Breast epithelium (tissue), 4 donors: ENCODE data around the gene EPHA3. TPM values are rescaled to one million over a fixed set of nuclear protein-coding genes. Genes with fewer than 3 reads are reported as not detected.
A peak's percentile ranks its signal among the peaks of the same experiment; 100 is the strongest.

Experiments
- DNase-seq, 2 donors: peaks; one replicate each; pipeline ENCODE4 v3.0.0-alpha.2; 2019; ENCODE audit warnings: low spot score in 2 of 2
- H3K27ac ChIP-seq, 2 donors: fragments of 200-600 bp; sonication (generic) in 1 of 2; one replicate each; pipeline ENCODE4 v1.5.1; 2016 to 2019; ENCODE audit warnings: mild to moderate bottlenecking in 1 of 2
- H3K27me3 ChIP-seq, 2 donors: fragments of 200-600 bp; sonication (generic) in 1 of 2; one replicate each; pipeline versions ENCODE4 v1.5.1 to v1.6.0; 2017 to 2019; ENCODE audit warnings: control low read depth in 1 of 2, mild to moderate bottlenecking in 1 of 2
- H3K36me3 ChIP-seq: fragments of 200-600 bp; one replicate; pipeline ENCODE4 v1.5.1; 2019
- H3K4me1 ChIP-seq, 2 donors: fragments of 200-600 bp; sonication (generic); one replicate each; pipeline ENCODE4 v1.5.1; 2016 to 2019; ENCODE audit warnings: control low read depth in 1 of 2
- H3K4me3 ChIP-seq, 3 donors: fragments of 200-600 bp; sonication (generic); 1 replicate in 2 of 3; 2 replicates in 1 of 3; pipeline ENCODE4 v1.5.1; 2016 to 2019; ENCODE audit warnings: mild to moderate bottlenecking in 3 of 3, moderate library complexity in 2 of 3
- H3K9me3 ChIP-seq, 2 donors: fragments of 200-600 bp; sonication (generic) in 1 of 2; one replicate each; pipeline ENCODE4 v1.5.1; 2016 to 2019; ENCODE audit warnings: control low read depth in 1 of 2
- POLR2A ChIP-seq: fragments of 450-650 bp; IDR thresholded peaks from one replicate; pipeline ENCODE4 v1.6.1; 2016; ENCODE audit warnings: antibody characterized with exemption, mild to moderate bottlenecking, moderate library complexity
- POLR2AphosphoS5 ChIP-seq, 3 donors: sonication (generic); formaldehyde crosslinking; IDR thresholded peaks; one replicate each; pipeline ENCODE4 v1.6.1; 2017; ENCODE audit warnings: antibody characterized with exemption in 3 of 3
- intact Hi-C: fragments of 100-400 bp; cut with DNase I; formaldehyde crosslinking; loops from one replicate; pipeline ENCODE4 v1.15.1; 2023; ENCODE audit warnings: low total_unique reads
- total RNA-seq, 3 donors: library from RNA; depleted of rRNA; stranded (reverse); fragments of >200 nt; gene quantifications; one replicate each; pipeline ENCODE4 v1.1.0, GENCODE V29; 2016
- TF ChIP-seq, protein P1 (sequence below), 3 donors: fragments of 450-650 bp; IDR thresholded peaks; one replicate each; pipeline ENCODE4 v1.5.1; 2016 to 2017; ENCODE audit warnings: antibody characterized with exemption in 3 of 3, mild to moderate bottlenecking in 3 of 3, moderate library complexity in 3 of 3

EPHA3 gene
- total RNA-seq, 3 donors from 2014 or later, result 1.0 to 3.9 (median 3.7) TPM

DNA sequence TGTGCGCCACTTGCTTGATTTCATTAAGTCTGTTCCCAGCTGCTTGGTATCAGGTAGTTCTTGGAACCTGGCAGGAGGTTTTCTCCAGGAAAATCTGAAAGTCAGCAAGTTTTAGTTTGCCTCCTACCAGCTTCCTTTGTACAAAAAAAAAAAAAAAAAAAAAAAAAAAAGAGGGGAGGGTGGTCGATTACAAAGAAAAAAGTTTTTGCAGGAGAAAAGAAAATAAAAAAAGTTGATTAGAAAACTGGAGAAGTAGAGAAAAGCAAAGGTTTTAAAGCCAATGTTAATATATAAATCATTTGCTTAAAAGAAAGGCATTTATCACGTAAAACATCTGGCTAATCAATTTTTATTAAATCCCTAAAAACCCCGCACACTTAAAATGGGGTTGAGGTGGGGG lies 5.9 kb downstream of the EPHA3 start:
- H3K9me3 ChIP-seq, result no peaks in the 10 kb centered on the region
- no peaks in the 10 kb centered on the region for H3K4me1 ChIP-seq
- peaks cover 0 to 32% of the 10 kb centered on the region in 2 donors for H3K27me3 ChIP-seq
- no peak for TF ChIP-seq POLR2AphosphoS5 (IDR thresholded peaks at IDR 0.05)
- TF ChIP-seq, protein P1, sequence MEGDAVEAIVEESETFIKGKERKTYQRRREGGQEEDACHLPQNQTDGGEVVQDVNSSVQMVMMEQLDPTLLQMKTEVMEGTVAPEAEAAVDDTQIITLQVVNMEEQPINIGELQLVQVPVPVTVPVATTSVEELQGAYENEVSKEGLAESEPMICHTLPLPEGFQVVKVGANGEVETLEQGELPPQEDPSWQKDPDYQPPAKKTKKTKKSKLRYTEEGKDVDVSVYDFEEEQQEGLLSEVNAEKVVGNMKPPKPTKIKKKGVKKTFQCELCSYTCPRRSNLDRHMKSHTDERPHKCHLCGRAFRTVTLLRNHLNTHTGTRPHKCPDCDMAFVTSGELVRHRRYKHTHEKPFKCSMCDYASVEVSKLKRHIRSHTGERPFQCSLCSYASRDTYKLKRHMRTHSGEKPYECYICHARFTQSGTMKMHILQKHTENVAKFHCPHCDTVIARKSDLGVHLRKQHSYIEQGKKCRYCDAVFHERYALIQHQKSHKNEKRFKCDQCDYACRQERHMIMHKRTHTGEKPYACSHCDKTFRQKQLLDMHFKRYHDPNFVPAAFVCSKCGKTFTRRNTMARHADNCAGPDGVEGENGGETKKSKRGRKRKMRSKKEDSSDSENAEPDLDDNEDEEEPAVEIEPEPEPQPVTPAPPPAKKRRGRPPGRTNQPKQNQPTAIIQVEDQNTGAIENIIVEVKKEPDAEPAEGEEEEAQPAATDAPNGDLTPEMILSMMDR (IDR thresholded peaks at IDR 0.05), result no peak
- TF ChIP-seq POLR2A, result no peak
- H3K27ac ChIP-seq, result no peak overlapping the region
- DNase-seq, result no peak
- H3K4me3 ChIP-seq, result no peak overlapping the region
- intact Hi-C loops, result no loop called here
- no peaks in the 10 kb centered on the region for H3K36me3 ChIP-seq

DNA sequence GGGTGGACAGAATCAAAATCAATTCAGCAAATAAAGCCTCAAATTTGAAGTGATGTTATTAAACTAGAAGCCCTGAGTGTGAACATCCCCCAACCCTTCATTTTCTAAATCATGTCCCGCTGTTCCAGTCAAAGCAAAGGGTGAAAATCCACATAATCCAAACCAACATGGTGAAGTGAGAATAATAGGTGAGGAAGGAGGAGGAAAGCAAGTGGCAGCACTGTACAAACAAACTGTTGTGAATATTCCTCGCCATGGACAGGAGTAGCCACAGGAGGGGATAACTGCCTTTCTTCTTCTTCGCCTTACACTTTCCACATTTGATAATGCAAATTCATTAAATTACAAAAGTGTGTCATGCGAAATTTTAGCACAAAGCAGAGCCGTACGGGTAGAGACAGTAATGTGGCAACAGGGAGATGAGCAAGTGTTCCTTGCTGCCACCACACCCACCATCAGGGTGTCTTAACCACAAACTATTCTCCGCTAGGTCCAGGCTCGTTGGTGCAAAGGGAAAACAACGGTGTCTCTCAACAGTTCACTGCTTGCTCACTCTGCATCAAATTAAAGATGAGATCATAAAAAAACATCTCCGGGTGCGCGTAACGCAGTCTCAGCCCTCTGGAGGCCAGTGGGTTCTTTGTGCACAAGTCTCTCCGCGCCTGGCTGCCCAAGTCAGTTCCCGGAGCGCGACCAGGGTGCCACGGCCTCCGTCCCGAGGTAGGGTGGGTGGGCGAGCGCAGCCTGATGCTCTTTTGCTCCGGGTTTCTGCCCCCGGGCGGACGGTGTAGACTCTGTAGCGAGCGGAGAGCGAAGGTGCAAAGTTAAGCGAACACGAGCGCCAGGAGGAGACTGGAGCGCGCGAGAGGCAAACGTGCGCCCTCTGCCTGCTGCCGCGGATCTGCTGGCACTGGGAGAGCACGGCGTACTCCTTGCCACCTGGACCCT lies 6.7 kb downstream of the EPHA3 start:
- TF ChIP-seq POLR2A (no peak), POLR2AphosphoS5 (IDR thresholded peaks at IDR 0.05) (no peak)
- TF ChIP-seq, protein P1 (IDR thresholded peaks at IDR 0.05), result peak in 1 of 3 donors; percentile 18
- Histone ChIP-seq H3K27me3 (peaks cover 0 to 27% of the 10 kb centered on the region in 2 donors), H3K36me3 (no peaks in the 10 kb centered on the region), H3K27ac (peak overlapping the region in 1 of 2 donors; percentile 28), H3K4me1 (no peaks in the 10 kb centered on the region), H3K4me3 (peak overlapping the region; percentile 37 to 66 (median 49)), H3K9me3 (no peaks in the 10 kb centered on the region)
- DNase-seq, result peak in 1 of 2 donors; percentile 55
- intact Hi-C loops, result no loop called here

DNA sequence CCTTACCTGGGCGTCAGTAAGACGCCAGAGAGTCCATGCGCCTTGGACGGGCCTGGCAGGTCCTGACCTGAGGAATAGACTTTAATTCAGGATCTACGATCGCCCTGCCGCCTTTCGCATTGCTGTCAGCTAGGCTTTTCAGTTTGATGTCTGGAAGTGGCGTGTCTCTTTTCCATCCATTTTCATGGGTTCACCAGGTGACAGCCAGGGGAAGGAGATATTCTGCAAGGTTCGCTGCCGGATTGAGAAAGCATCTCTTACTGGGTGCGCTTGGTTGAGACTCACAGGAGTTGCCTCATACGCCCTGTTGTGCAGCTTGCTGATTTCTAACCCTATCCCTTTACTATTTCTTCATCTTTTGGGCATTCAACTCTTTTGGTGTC lies 7.4 kb downstream of the EPHA3 start:
- no peak overlapping the region for H3K27ac ChIP-seq
- peaks cover 0 to 20% of the 10 kb centered on the region in 2 donors for H3K27me3 ChIP-seq
- no peaks in the 10 kb centered on the region for H3K9me3 ChIP-seq
- intact Hi-C loops, result no loop called here
- DNase-seq, result no peak
- TF ChIP-seq POLR2A (no peak), POLR2AphosphoS5 (IDR thresholded peaks at IDR 0.05) (no peak)
- TF ChIP-seq, protein P1 (IDR thresholded peaks at IDR 0.05), result no peak
- no peaks in the 10 kb centered on the region for H3K36me3 ChIP-seq
- H3K4me3 ChIP-seq, result peak overlapping the region; percentile 37 to 66 (median 49)
- H3K4me1 ChIP-seq, result no peaks in the 10 kb centered on the region

DNA sequence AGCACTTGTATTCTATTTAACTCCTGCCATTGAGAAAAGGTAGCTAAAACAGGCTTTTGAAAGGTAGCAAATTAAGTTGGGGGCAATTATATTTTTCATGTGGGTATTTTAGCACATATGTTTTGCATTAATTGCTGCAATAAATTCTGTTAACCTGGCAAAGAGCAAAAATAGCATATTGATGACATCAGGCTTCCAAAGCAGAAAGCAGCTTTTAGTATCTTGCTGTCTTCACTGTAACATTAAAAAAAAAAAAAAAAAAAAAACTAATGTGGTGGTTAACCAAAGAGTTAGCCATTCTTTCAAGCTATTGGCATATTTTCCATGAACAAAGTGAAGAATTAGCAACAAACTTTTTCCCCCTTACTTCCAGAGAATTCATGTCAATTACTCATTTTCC lies 9.1 kb downstream of the EPHA3 start:
- no peak overlapping the region for H3K4me3 ChIP-seq
- intact Hi-C loops, result no loop called here
- no peak overlapping the region for H3K27ac ChIP-seq
- H3K36me3 ChIP-seq, result no peaks in the 10 kb centered on the region
- H3K27me3 ChIP-seq, result peaks cover 0 to 14% of the 10 kb centered on the region in 2 donors
- H3K9me3 ChIP-seq, result no peaks in the 10 kb centered on the region
- no peaks in the 10 kb centered on the region for H3K4me1 ChIP-seq
- DNase-seq, result no peak
- TF ChIP-seq POLR2A, result no peak
- TF ChIP-seq, protein P1 (IDR thresholded peaks at IDR 0.05), result no peak
- TF ChIP-seq POLR2AphosphoS5 (IDR thresholded peaks at IDR 0.05), result no peak

DNA sequence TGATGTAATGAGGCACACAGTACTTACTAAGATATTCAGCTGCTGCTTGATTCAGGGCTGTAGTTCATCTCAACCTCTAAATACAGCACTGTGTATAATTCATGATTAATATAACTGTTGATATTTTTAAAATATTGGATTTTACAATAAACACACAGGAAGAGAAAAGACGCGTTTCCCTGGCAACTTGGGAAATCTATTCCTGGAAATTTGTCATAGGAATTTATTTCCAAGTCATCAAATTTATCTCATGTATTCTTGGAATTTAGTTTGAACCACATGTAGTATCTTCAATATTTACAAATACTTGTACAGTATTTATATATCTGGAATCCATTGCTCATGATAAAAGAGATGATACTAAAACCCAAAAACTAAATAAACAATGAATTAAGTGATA lies 30.6 kb downstream of the EPHA3 start:
- Histone ChIP-seq H3K4me1 (no peaks in the 10 kb centered on the region), H3K27ac (no peak overlapping the region), H3K4me3 (no peak overlapping the region), H3K36me3 (no peaks in the 10 kb centered on the region), H3K27me3 (no peaks in the 10 kb centered on the region), H3K9me3 (no peaks in the 10 kb centered on the region)
- no peak for DNase-seq
- intact Hi-C loops, result no loop called here
- TF ChIP-seq, protein P1 (IDR thresholded peaks at IDR 0.05), result no peak
- TF ChIP-seq POLR2AphosphoS5 (IDR thresholded peaks at IDR 0.05), result no peak
- no peak for TF ChIP-seq POLR2A
